Stimulated activated CD4-positive, alpha-beta T cell treated with anti-CD3 and anti-CD28 coated beads, Interleukin-2, amount 100 ng/mL, for 4 hours (primary cell): ENCODE results near the gene PDZD2.
"Not testable (repeated sequence)": the region's sequence is repeated elsewhere in the genome, so short reads cannot be mapped to it uniquely, and the experiment has no call there.

ENCODE experiments used
- DNase-seq: peaks from one replicate; pipeline ENCODE4 v3.0.0-alpha.2; 2020; ENCODE audit warnings: low read depth

Gene PDZD2

DNA sequence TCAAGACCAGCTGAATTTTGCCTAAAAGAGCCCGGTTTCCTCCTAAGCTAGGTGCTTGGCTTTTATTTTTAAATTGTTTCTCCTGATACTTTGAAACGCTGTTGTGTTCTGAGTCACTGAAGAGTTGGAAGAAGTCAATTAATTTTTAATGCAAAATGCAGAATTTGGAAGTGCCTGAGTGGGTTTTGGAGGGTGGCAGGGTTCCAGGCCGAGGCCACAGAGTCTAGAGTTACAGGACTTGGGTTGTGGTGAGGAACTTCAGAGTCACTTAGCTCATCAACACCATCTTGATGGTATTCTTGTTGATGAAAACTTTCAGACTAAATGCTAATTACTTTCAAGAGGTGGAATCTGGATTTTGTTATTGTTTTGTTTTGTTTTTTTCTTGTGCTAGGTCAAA, 130.6 kb downstream of the PDZD2 start:
- no peak for DNase-seq

DNA sequence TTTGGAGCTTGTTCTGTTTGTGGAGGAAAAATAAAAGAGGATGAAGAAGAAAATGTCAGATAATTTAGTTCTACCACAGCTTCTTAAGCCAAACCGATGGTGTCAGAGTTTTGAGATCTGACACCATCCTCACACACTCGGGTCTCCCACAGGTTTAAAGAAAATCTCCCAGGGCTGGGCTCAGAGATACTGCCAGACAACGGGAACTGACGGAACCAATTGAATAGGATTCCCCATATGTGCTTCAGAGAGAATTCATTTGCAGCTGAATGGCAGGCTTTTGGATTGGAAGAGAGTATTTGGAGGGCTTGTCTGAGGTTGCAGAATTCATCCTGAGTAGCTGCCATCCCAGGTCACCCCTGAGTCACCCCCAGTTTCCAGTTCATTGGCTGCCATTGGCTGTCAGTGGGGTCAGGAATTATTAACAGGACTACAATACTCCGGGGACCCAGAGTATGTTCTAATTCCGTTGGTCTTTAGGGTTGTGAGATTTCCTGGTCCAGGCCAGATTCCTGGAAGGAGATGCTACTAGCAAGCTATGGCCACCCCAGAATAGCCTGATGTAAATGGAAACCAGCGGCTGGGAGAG, 131.3 kb downstream of the PDZD2 start:
- no peak for DNase-seq

DNA sequence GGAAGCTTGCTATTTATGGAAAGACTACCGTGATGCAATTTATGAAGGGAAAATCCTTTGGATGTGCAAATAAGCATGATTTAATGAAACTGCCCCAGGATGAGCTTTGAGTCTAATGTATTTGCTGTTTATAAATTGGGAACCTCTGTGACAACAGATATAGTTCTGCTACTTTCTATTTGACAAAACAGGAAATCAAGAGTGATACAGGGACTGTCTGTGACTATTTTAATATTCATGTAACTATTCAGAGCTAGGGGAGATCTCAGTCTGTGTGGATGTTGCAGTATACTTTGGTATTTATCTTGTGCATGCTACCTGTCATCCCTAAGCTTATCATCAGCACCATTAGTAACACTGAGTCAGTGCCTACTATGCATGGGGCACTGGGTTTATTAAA, 132.1 kb downstream of the PDZD2 start:
- DNase-seq, result no peak

DNA sequence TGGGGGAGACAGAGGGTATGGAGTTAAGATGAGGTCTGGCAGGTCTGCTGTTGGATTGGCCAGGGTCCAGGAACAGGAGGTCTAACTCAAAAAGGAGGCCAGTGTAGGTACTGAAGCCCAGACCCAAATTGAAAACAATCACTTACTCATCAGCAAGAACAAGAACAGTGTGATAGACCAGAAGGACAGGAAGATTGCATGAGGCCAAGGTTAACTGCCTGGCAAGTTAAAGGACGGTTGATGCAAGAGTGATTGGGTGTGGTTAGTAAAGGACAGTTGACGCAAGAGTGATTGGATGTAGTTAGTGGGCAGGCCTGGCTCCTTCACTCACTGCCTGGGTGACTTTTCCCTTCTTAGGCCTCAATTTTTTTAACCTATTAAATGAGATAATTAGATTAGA, 132.6 kb downstream of the PDZD2 start:
- no peak for DNase-seq

DNA sequence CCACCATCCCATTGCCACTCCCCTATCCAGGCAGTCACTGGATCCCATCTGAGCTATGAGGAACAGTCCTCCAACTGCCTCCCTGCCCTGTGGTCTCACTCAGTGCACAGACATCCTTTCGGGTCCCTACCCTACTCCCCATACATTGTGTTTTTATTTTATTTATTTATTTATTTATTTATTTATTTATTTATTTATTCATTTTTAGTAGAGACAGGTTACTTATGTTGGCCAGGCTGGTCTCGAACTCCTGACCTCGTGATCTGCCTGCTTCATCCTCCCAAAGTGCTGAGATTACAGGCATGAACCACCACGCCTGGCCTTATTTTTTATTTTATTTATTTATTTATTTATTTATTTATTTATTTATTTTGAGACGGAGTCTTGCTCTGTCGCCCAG, 137.4 kb downstream of the PDZD2 start:
- not testable (repeated sequence) for DNase-seq

DNA sequence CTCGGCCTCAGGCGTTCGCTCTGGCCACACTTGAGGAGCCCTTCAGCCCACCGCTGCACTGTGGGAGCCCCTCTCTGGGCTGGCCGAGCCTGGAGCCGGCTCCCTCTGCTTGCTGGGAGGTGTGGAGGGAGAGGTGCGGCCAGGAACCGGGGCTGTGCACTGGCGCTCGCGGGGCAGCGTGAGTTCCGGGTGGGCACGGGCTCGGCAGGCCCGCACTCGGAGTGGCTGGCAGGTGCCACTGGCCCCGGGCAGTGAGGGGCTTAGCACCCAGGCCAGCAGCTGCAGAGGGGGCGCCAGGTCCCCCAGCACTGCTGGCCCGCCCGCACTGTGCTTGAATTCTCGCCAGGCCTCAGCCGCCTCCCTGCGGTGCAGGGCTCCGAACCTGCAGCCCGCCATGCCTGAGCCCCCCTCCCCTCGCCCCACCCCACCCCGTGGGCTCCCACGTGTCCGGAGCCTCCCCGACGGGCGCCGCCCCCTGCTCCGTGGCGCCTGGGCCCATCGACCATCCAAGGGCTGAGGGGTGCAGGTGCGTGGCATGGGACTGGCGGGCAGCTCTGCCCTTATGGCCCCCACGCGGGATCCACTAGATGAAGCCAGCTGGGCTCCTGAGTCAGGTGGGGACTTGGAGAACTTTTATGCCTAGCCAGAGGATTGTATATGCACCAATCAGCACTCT, 138.2 kb downstream of the PDZD2 start:
- DNase-seq, result no peak

DNA sequence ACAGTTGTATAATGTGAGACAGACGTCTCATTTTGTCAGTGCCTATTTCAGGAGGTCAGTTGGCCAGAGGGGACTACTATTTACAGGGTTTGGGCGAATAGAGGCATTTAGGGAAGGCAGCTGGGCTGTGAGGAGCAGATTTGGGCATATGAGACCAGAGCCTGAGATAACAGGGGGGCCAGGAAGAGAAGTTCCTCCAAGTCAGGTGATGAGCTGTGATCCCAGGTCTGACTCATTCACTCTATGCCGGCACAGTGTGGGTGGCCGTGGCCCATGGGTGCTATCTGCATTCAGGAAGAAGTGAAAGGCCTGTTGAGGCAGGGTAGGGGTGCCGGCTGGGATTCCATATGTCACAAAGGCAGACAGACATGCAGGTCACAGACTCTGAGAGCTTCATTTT, 142.8 kb downstream of the PDZD2 start:
- DNase-seq, result no peak

DNA sequence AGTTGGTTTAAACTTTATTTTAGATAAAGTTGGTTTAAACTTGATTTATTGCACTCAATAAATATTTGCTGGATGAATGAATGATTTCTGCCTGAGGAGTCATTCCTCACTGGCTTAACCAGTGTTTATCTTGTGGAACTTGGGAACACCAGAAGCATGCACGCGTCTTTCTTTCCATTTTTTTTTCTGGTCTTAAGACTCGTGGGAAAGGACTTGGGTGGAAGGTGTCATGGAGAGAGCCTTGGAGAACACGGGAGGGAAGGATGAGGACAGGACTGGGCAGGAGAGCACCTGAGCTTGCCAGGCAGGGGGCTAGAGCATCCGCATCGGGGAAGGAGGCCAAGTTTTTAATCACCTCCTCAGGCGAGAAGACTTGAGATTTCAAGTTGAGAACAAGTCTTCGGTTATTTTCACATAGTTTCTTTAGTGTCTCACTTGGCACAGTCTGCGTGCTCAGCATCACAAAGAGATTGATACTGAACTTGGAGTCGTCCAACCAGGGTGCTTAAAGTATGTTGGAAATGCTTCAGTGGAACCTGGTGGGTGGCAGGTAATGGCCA, 144.2 kb downstream of the PDZD2 start:
- DNase-seq, result no peak

DNA sequence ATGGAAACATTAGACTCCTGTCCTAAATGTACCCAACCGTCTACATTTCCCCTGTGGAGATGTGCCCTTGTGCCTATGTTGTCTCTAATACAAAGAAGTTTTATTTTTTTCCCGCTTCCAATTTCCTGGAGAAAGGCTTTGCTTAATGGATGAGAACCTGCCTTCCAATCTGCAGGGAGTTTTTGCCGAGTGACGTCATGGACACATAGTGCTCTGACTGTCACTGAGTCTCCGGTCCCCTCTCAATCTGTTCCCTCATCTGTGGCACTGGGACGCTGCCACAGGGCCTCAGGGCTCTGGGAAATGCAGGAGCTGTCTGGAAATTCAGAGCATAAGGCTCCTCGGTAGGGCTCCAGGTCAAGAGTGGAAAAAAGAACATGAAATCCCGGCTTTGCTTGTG, 144.8 kb downstream of the PDZD2 start:
- DNase-seq, result no peak

DNA sequence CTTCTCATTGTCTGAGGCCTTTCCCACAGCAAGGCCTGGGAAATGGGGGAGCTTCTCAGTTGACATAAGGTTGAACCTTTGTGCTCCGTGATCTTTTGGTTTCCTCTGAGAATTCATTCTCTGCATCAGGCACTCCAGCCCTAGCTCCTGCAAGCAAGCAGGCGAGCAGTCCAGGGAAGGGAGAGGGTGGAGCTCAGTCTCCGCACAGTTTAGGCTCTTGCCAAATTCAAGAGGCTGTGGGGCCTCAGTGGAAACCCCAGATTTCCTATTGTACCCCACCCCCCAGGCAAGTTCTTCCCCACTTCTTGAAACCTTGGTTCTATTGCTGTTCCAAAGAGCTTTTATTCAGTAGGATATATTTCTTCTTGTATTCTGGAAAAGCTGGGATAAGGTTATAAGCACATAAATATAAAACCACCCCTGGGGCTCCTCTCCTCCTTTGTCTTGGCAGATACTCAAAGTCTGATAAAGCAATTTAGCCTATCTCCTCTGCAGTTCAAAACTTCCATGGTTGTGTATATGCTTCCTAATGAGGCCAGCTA, 147.2 kb downstream of the PDZD2 start:
- no peak for DNase-seq

DNA sequence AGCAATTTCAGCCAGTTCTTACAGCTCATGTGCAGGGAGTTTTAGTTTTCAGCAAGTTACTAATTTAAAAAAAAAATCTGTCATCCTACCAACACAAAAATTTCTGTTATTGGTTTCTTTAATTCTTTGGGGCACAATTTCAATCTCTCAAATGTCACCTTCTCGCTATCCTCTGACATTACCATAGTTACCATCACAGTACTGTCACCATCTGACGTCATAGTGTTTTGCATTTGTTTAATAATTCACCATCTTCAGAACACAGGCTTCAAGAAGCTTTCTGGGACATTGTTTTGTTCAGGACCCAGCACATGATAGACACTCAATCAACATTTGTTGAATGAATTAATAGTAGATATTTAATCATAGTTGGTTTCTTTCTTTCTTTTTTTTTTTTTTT, 155.1 kb downstream of the PDZD2 start:
- DNase-seq, result no peak

DNA sequence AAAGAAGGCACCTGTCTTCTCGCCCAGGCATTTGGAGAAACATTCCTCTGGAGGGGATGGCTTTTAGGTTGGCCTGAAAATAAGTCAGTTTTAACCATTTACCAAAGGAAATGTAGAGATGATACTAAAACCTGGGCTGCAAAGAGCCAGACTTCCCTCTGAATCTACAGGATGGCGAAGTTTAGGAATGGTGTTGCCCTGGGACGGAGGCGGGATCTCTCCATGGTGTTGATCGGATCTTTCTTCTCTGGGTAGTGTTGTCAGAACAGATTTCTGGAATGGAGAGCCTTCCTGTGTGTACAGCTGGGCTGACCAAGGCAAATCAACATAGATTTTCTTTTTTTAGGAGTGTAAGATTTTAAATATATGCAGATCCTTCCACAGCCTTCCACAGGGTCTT, 159.2 kb downstream of the PDZD2 start:
- no peak for DNase-seq

DNA sequence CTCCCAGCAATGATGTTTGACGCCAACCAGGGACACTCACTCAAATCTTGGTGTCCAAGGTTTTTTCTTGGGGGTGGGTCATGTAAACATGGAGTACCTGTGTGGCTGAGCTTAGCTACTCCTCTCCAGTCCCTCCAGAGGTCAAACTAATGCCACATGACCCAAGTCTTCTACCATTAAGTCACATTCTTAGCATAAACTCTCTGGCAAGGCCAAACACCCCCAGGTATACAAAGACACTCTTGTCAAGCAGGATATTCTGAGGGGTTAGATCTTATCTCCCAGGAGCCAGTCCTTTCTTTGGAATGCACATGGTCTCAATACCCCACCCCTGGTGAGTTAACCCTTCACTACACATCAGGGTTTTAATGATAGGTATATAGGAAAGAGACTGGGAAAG, 161.4 kb downstream of the PDZD2 start:
- no peak for DNase-seq

DNA sequence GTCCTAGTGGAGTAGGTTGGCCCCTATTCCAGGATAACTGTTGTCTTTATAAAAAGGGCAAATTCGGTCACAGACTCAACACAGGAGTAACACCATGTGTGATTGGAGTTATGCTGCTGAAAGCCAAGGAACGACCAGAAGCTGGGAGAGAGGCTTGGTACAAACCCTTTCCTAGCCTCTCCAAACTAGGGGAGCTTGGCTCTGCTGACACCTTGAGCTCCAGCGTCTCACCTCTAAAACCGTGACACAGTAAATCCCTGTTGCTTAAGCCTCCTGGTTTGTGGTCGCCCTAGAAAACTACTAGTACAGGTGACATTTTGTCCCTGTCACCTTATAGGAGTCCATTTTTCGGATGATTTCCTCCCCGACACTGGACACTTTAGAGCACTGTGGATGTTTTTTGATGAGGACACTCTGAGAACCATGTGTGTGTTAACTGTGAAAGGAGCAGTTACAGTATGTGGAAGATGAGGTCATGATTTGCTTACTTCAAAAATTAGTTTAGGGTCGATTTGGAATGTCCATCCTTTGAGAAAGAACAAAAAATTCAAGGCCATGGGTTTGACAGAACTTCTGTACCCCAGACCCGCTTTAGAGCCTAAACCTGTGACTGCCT, 167.0 kb downstream of the PDZD2 start:
- no peak for DNase-seq

DNA sequence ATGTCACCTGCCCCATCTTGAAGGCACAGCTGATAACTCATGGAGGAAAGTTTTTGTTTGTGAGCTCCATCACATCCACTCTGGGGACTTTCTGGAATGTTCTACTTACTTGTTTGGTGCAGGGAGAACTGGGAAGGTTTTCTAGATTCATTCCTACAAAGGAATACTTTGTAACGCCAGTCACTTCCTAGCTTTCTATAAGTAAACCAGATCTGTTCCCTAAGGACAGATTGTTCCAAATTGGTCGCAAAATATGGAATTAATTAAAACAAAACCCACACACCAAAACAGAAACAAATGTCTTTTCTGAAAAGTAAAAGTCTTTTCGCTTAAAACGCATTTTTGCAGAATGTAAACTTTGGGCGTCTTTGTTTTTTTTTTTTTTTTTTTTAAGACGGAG, 167.6 kb downstream of the PDZD2 start:
- no peak for DNase-seq

DNA sequence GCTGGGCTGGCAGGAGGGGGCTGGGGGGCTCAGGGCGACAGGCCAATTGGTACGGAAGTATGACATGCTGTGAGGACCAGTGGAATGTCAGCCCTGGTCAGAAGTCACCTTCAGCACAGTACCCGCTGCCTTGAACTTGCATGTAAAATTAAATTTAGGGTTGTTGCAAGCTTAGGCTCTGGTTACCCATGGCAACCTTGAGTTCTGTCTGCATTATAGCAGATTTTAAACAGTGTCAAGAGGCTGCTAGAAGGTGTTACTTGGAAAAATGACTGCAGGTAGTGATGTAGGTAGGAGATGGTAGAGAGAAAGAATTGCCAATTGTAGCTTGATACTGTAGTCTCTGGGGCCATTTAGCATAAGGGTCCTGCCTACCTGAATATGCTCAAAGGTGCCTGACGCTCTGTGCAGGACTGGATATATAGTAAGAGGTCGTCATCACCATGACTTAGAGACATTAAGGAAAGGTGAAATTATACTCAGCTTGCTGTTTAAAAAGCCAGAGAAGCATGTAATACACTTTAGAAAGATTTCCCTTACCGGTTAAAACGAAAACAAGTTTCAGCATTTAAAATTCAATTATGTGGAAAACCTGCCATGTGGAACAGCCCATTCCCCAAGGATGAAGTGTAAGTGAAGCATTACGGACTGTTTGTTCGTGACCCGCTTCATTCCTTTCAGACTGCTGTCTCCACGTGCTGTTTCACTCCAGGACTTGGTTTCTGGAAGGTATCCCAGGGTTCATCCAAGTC, 169.0 kb downstream of the PDZD2 start:
- no peak for DNase-seq

DNA sequence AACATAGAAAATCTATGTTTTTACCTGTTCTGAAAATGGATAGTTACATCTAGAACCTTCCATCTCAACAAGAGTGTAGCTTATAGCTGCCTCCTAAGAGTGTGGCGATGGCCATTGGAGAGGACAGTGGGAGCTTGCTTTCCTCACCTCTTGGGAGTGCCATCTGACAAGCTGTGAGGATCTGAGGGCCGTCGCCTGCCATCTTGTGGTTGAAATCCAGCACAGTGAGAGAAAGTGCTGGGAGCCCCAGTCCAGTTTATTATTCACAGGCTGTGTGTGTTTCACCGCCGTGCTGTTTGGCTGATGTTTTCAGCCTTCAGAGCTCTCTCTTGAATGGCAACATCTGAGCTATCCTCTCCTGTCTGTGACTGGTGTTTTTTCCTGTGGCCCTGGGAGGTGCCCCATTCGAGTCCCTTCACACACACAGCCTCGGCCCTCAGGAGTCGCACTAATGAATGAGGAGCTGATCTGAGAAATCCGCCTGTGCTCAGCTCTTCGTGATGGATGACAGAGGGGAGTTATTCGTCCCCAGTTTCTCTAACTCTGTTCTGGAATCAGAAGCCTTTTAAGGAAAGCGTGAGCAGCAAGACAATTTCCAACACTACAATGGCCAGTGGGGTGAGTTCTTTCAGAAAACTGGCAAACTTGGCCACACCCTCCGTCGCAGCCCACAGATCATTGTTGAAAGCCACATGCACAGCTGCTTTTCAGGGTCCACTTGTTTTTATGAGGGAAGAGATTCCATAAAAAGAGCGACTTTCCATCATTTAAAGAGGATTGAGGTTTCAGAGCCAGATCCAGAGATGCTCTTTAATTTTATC, 170.3 kb downstream of the PDZD2 start:
- no peak for DNase-seq

DNA sequence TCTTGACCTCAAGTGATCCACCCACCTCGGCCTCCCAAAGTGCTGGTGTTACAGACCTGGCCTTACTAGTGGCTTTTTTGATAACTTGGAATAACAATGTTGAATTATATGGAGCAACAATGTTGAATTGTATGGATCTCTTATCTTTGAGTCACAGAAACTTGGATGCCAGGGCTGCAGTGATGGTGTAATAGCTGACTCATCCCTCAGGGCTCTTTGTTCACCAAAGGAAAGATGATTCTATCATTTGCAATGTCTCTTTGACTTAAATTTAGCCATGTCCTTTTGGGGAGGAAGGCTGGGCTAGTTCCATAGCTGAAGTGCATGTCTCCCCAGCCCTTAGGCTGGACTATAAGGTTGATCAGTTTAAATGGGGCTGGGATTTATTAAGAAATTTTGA, 172.3 kb downstream of the PDZD2 start:
- no peak for DNase-seq

DNA sequence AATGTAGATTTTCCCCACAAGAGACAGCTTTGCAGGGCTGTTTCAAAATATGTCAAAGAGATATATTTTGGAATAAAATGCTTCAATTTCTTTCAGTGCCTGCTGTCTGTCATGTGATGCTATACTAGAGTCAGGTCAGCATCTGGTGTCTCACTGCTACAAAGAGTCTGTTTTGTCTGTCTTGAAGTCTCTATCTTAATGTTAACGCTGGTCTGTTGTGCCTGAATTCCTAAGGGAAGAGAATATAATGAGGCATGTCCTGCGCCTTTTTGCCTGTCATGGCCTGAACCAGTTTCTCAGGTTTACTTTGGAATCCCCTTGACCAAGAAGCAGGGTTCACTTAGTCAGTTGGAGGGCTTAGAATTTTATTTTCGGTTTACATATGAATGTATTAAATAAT, 176.4 kb downstream of the PDZD2 start:
- DNase-seq, result no peak

DNA sequence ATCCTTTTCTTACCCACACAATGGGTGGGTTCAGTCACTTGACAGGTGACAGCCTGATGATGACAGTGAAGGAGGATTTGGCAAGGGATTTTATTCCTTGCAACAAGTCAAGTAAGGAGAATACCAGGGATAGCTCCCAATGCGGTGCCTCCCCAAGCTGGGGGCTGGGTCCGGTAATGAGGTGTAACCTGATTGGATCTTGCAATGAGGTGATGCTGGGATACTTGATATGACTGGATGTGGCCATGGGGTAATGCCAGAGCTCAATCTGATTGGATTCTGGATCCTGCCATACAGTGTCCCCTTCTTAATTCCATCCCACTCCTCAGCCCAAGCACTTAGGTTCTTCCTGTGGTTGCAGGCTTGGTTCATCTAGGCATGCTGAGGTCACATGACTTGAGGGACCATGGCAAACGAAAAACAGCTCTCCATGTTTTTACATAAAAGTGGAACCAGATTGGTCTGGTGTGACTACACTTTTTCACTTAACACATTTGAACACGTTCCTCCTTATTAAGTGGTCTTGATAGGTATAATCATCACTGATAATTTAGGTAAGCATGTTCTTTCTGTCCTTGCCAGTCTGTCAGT, 181.1 kb downstream of the PDZD2 start:
- DNase-seq, result no peak

DNA sequence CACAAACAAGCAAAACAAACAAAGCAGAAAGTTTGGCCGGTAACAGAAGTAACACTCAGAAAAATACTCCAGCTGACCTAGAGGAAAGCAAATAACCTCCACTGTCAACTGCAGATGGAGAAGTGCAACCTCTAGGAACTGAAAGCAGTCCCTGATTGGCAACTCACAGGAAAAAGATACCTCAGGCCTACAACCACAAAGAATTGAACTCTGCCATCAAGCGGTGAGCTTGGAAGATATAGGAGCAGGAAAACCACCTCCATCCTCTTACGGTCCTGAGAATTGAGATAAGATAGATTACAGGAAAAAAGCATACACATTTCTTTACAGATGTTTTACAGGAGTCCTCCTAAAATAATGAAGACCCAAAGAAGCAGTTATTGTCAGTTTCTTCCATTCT, 184.5 kb downstream of the PDZD2 start:
- no peak for DNase-seq
